Endothelial cell of hepatic sinusoid (primary cell): Measurements from ENCODE around the gene COL7A1.

Experiments used
- in situ Hi-C: cut with HindIII; loops from 2 replicates; pipeline ENCODE4 v1.10.0; 2017; ENCODE audit warnings: low sequenced_read_pairs

Gene COL7A1

DNA sequence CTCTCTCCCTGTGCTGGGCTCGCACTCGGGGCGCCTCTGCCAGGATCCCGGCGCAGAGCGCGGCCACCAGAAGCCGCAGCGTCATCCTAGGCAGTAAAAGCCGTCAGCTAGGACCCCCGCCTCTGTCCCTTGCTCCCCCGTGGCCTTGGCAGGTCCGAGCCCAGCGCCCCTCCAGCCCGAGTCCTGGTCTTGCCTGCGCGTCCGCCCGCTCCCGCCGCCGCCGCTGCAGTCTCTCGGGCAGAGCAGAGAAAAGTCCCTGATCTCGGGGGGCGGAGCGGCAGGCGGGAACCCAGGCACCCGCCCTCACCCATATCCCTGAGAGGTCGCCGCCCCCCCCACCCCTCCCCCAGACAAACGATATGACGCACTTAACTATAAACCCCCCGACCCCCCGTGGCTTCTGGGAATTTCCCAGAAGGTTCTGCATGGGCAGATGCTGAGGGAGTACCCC lies at the start of gene COL7A1:
COL7A1 (minus strand) TSS at position 255 of the 451 bp plus-strand sequence; CDS start at position 85, 170 bp downstream.
- in situ Hi-C loops, result no loop called here

DNA sequence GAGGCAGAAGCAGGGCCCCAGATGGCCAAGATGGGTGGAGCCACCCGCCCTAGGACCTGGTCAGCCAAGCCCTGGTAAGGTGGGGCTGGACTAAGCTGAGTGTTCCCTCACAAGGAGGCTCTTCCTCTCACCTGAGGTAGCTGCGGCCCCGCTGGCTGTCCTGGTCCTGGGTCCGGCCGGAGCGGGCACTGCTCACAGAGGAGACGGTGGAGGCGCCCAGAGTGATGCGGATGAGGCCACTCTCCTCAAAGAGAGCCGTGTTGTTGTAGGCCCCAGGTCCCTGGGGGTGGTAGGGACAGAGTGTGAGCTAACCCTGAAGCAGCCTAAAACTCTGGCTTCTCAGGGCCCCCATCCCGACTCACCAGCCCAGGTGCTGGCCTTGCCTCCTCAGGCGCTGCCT lies 47.5 kb upstream of the COL7A1 start:
- in situ Hi-C loops, result no loop called here

DNA sequence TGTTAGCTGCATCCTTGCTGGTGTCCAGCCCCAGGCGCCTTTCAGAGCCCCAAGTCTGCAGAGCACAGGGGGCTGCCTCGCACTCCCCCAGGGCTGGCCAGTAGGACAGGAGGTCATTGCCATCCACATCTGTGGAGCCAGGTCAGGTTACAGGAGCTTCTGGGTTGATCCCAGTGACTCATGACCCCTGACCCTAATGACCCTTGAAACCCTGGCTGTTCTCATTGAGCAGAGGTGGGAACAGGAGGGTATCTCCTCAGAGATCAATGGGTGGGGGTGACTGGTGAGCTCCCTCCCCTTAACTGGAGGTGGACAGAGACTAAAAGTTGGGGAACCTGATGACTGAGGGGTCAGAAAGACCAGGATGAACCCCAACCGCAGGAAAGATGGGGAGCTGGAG lies 46.3 kb upstream of the COL7A1 start:
- in situ Hi-C loops, result no loop called here

DNA sequence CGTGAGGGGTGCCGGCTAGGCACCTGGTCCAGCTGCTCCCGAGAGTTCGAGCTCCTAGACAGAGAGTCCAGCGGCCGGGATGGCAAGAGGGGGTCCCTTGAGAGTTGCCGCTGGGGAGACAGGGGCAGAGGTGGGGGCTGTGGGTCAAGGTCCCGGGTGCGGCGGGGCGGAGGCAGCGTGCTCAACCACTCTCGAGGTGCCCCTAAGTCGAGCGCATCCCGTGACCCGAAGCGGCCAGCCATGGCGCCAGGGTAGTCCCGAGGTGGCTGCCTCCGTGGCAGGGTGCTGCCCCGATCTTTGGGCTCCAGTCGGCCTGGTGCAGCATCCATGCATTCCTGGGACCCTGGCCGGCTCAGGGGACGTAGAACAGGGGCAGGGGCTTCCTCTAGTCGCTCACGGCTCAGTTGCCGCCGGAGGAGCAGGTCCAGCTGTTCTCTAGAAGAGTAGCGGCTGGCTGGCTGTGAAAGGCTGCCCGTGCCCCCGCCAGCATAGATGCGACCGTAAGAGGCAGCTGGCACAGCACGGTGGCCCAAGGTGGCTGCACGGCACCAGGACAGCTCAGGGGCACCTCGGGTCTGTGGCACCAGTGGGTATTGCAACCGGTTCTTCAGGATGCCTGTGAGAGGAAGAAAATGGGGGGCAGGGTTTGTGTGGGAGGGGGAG lies 44.9 kb upstream of the COL7A1 start:
- in situ Hi-C loops, result loop anchor here (10.0 kb wide), 2 partner anchors 85 to 165 kb away; partner anchors contain the start of gene PFKFB4

- in situ Hi-C loops, result loop anchor here (10.0 kb wide), 2 partner anchors 83 to 163 kb away; partner anchors contain the start of gene PFKFB4
Observed at GRCh38 chr3:48637305-48637704, 42.2 kb upstream of the COL7A1 start.

DNA sequence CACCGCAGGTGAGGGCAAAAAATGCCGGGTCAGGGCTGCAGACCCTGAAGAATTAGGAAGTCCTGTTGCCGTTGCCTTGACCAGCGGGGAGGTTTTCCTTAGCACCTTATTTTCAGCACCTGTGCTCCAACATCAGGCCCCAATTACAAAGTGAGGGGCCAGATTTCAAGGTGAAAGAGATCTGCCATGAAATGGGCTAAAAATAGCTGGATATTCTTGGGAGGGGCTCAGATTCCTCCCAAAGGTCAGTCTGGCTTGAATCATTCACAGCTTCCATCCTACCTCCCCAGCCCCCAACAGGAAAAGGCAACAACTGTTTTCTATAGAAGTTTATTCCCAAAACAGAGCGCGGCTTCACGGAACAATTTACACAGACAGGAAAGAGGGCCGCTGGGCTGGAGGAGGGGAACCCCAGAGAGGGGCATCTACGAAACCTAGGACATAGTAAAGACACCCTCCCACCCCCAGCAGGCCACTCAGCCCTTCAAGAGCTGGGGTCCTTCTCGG lies 41.1 kb upstream of the COL7A1 start:
- in situ Hi-C loops, result loop anchor here (10.0 kb wide), 2 partner anchors 81 to 161 kb away; partner anchors contain the start of gene PFKFB4

GRCh38 chr3:48635222-48636021 lies 40.3 kb upstream of the COL7A1 start, which contains the start of gene SLC26A6:
Gene SLC26A6, minus strand, starts transcription at chr3:48635461. Its CDS starts 68 bp downstream, at chr3:48635393.
- in situ Hi-C loops, result loop anchor here (10.0 kb wide), 2 partner anchors 81 to 161 kb away; partner anchors contain the start of gene PFKFB4

GRCh38 chr3:48634661-48635221 lies 39.6 kb upstream of the COL7A1 start:
- in situ Hi-C loops, result loop anchor here (10.0 kb wide), 2 partner anchors 80 to 160 kb away; partner anchors contain the start of gene PFKFB4

DNA sequence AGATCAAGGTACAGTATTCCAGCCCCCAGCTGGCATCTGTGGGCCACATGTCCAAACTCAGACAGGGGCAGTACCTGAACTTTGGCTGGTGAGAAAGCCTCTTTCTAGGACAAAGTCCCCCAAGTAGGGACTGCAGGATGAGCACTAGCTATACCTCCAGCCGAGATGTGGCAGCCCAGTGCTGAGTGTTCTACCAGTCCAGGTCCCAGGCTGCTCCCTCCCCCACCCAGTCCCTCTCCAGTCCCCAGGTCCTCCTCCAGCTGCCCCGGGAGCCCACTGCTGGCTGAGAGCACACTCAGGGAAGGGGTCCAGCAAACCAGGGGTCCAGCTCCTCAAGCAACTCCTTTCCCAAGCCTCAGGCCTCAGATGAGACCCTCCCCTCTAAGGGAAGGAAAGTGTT lies 38.6 kb upstream of the COL7A1 start:
- in situ Hi-C loops, result loop anchor here (10.0 kb wide), 2 partner anchors 79 to 159 kb away; partner anchors contain the start of gene PFKFB4

DNA sequence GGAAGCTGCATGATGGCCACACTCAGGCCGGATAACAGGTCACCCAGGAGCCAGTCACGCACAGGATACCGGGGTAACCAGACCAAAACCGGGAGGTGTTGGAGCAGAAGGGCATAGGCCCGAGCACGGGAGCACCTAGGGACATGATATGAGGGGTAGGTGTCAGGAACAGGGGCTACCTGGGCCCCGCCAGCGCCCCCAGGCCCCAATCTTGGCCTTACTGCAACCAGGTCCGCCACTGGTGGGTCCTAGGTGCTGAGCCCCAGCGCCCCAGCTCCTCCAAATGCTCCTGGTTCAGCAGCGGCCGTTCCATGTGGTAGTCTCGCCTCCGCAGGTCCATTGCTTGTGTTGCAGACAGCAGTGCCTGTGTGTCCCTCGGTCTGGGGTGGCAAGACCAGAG lies 38.1 kb upstream of the COL7A1 start:
- in situ Hi-C loops, result loop anchor here (10.0 kb wide), 2 partner anchors 78 to 158 kb away; partner anchors contain the start of gene PFKFB4

GRCh38 chr3:48631516-48632448 lies 36.7 kb upstream of the COL7A1 start:
- in situ Hi-C loops, result loop anchor here (10.0 kb wide), 2 partner anchors 77 to 157 kb away; partner anchors contain the start of gene PFKFB4

DNA sequence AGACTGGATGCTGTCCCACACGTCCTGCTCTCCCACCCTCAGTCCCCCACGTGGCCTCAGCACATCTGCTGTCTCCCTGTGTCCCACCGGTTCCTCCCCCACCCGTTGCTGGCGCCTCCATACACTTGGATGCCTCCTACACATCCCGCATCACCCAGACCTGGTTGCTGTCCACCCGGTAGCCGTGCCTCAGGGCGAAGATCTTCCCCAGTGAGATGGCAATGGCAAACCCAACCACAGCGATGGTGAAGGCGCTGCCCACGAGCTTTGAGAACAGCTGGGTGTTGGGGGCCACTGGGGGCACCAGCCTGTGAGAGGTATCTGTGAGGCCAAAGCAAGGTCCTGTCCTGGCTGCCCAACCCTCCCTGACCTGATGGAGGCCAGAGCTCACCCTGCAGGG lies 35.7 kb upstream of the COL7A1 start:
- in situ Hi-C loops, result loop anchor here (10.0 kb wide), 2 partner anchors 76 to 156 kb away; partner anchors contain the start of gene PFKFB4

GRCh38 chr3:48630407-48630806 lies 35.3 kb upstream of the COL7A1 start:
- in situ Hi-C loops, result loop anchor here (10.0 kb wide), 2 partner anchors 76 to 156 kb away; partner anchors contain the start of gene PFKFB4

DNA sequence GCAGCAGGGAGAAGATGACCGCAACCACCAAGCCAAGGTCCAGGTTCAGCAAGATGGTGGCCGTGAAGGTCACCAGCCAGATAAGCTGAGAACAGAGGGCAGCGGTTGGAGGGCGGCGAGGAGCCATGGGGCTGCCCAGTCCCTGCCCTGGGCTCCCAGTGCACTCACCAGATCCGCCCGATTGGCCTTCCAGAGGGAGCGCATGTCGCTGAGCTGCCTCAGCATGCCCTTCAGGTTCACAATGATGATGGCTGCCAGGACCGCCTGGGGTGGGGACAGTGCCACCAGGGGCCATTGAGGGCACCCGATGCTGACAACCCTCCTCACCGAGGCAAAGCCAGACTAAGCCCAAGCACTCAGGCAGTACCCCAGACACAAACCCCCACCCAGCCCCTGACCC lies 34.8 kb upstream of the COL7A1 start:
- in situ Hi-C loops, result loop anchor here (10.0 kb wide), 2 partner anchors 75 to 155 kb away; partner anchors contain the start of gene PFKFB4

- in situ Hi-C loops, result no loop called here
Observed at GRCh38 chr3:48628277-48629017, 33.3 kb upstream of the COL7A1 start.

- in situ Hi-C loops, result no loop called here
Observed at GRCh38 chr3:48625600-48625999, 30.5 kb upstream of the COL7A1 start.

GRCh38 chr3:48624767-48625166 lies 29.6 kb upstream of the COL7A1 start:
- in situ Hi-C loops, result no loop called here

- in situ Hi-C loops, result no loop called here
Observed at GRCh38 chr3:48623851-48624547, 28.9 kb upstream of the COL7A1 start.
